Neuronal stem cell (in vitro differentiated cells): ENCODE measurements around the gene MCU.

Experiments used
- DNase-seq: peaks from one replicate; pipeline ENCODE4 v3.0.0-alpha.2; 2013; ENCODE audit warnings: low spot score
- H2AFZ ChIP-seq: one replicate; pipeline ENCODE4 v1.6.1; 2013; ENCODE audit warnings: mild to moderate bottlenecking, low read length, inconsistent platforms
- H2AK5ac ChIP-seq: 2 replicates; pipeline ENCODE4 v1.6.1; 2013; ENCODE audit warnings: low read depth, mild to moderate bottlenecking, inconsistent platforms, low read length, moderate library complexity, mixed read lengths
- H2BK120ac ChIP-seq: 2 replicates; pipeline ENCODE4 v1.6.1; 2013; ENCODE audit warnings: low read depth, mild to moderate bottlenecking, inconsistent platforms, low read length, moderate library complexity, mixed read lengths
- H2BK12ac ChIP-seq: one replicate; pipeline ENCODE4 v1.6.1; 2013; ENCODE audit warnings: low read length, inconsistent platforms
- H2BK15ac ChIP-seq: 2 replicates; pipeline ENCODE4 v1.6.1; 2013; ENCODE audit warnings: mild to moderate bottlenecking, low read length, inconsistent platforms, mixed read lengths
- H2BK5ac ChIP-seq: one replicate; pipeline ENCODE4 v1.6.1; 2013; ENCODE audit warnings: inconsistent platforms, mild to moderate bottlenecking, low read length, moderate library complexity
- H3K14ac ChIP-seq: one replicate; pipeline ENCODE4 v1.6.1; 2013; ENCODE audit warnings: low read length, inconsistent platforms
- H3K18ac ChIP-seq: 2 replicates; pipeline ENCODE4 v1.6.1; 2013; ENCODE audit warnings: low read length, inconsistent platforms
- H3K23ac ChIP-seq: 2 replicates; pipeline ENCODE4 v1.6.1; 2013; ENCODE audit warnings: low read depth, mild to moderate bottlenecking, mixed read lengths, low read length, inconsistent platforms; ENCODE audit not compliant: poor library complexity
- H3K27ac ChIP-seq: replicated peaks from 3 replicates; pipeline ENCODE4 v1.5.1; 2013; ENCODE audit warnings: low read length, inconsistent platforms
- H3K27me3 ChIP-seq, 3 experiments: 2 replicates each; pipeline ENCODE4 v1.6.1; 2013; ENCODE audit warnings: low read length in 3 of 3, mild to moderate bottlenecking in 2 of 3, inconsistent platforms in 1 of 3, low read depth in 1 of 3, mixed read lengths in 1 of 3, moderate library complexity in 1 of 3; ENCODE audit not compliant: control insufficient read depth in 3 of 3, insufficient read depth in 3 of 3
- H3K36me3 ChIP-seq, 2 donors: replicated peaks in 1 of 2; 2 replicates each; pipeline ENCODE4 v1.6.1; 2013; ENCODE audit warnings: low read length in 2 of 2; ENCODE audit not compliant: control insufficient read depth in 2 of 2, insufficient read depth in 2 of 2
- H3K4ac ChIP-seq: 2 replicates; pipeline ENCODE4 v1.6.1; 2013; ENCODE audit warnings: inconsistent platforms, mild to moderate bottlenecking, low read length, moderate library complexity
- H3K4me1 ChIP-seq, 2 donors: 1 replicate in 1 of 2; 2 replicates in 1 of 2; pipeline ENCODE4 v1.6.1; 2013; ENCODE audit warnings: low read length in 2 of 2, low read depth in 1 of 2; ENCODE audit not compliant: control insufficient read depth in 2 of 2, insufficient read depth in 1 of 2
- H3K4me2 ChIP-seq: one replicate; pipeline ENCODE4 v1.6.1; 2013; ENCODE audit warnings: mild to moderate bottlenecking, low read length, inconsistent platforms; ENCODE audit not compliant: insufficient read depth, poor library complexity, severe bottlenecking
- H3K4me3 ChIP-seq, 2 donors: 2 replicates each; pipeline ENCODE4 v1.5.1; 2013; ENCODE audit warnings: low read length in 2 of 2, mild to moderate bottlenecking in 2 of 2, inconsistent platforms in 1 of 2, moderate library complexity in 1 of 2
- H3K79me1 ChIP-seq: one replicate; pipeline ENCODE4 v1.6.1; 2013; ENCODE audit warnings: low read depth, mild to moderate bottlenecking, inconsistent platforms, low read length, moderate library complexity
- H3K9ac ChIP-seq: one replicate; pipeline ENCODE4 v1.6.1; 2013; ENCODE audit warnings: mild to moderate bottlenecking, low read depth, low read length, inconsistent platforms; ENCODE audit not compliant: poor library complexity
- H3K9me3 ChIP-seq, 2 donors: replicated peaks in 1 of 2; 2 replicates each; pipeline versions ENCODE3 to v1.6.1; 2013; ENCODE audit warnings: low read length in 2 of 2, mild to moderate bottlenecking in 2 of 2, inconsistent platforms in 1 of 2, low read depth in 1 of 2, mixed read lengths in 1 of 2, moderate library complexity in 1 of 2; ENCODE audit not compliant: control insufficient read depth in 2 of 2, insufficient read depth in 1 of 2
- H4K8ac ChIP-seq: one replicate; pipeline ENCODE4 v1.6.1; 2013; ENCODE audit warnings: low read depth, mild to moderate bottlenecking, inconsistent platforms, low read length, moderate library complexity
- H4K91ac ChIP-seq: one replicate; pipeline ENCODE4 v1.6.1; 2013; ENCODE audit warnings: low read length, low read depth, mild to moderate bottlenecking, inconsistent platforms; ENCODE audit not compliant: poor library complexity
- WGBS, 2 donors: extraction: QIAGEN DNeasy Blood & Tissue Kit; methylation state at CpG; one replicate each; pipeline ENCODE4 v1.1.7; 2013; ENCODE audit warnings: missing lambda C conversion rate in 2 of 2, mixed read lengths in 1 of 2; ENCODE audit not compliant: insufficient read length in 2 of 2, insufficient replicate concordance in 1 of 2; ENCODE audit errors: extremely low coverage in 2 of 2; 5-methylcytosine and 5-hydroxymethylcytosine counted together

The MCU gene

DNA sequence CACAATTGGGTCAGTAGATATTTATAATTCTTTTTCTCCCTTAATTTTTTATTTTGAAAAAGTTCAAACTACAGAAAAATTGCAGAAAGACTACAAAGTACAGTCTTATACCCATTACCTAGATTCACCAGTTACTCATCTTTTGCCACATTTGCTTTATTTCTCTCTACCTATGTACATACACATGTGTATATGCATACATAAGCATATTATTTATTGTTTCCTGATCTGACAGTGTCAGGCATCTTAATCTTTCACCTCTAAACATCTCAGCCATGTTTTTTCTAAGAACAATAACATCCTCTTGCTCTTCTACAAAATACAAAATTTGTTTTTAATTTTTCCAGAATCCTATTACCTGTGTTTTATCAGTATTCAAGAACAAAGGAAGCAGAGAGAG, 133.2 kb downstream of the MCU start:
- H2BK12ac ChIP-seq = no peak overlapping the region
- H3K9ac ChIP-seq = no peak overlapping the region
- DNase-seq = no peak
- no peak overlapping the region for H3K23ac ChIP-seq
- no peak overlapping the region for H3K4ac ChIP-seq
- no peaks in the 10 kb centered on the region for H3K79me1 ChIP-seq
- no peak overlapping the region for H3K4me3 ChIP-seq
- no peak overlapping the region for H2AFZ ChIP-seq
- no peaks in the 10 kb centered on the region for H3K36me3 ChIP-seq
- no peak overlapping the region for H3K4me2 ChIP-seq
- peaks cover 2 to 15% of the 10 kb centered on the region in 2 donors for H3K9me3 ChIP-seq
- no peak overlapping the region for H2AK5ac ChIP-seq
- no peak overlapping the region for H2BK120ac ChIP-seq
- H3K18ac ChIP-seq = no peak overlapping the region
- H3K27ac ChIP-seq = no peak overlapping the region
- H4K8ac ChIP-seq = no peak overlapping the region
- H4K91ac ChIP-seq = no peak overlapping the region
- no peak overlapping the region for H2BK15ac ChIP-seq
- H3K27me3 ChIP-seq = no peaks in the 10 kb centered on the region
- no peaks in the 10 kb centered on the region for H3K4me1 ChIP-seq
- no peak overlapping the region for H2BK5ac ChIP-seq
- no peak overlapping the region for H3K14ac ChIP-seq

DNA sequence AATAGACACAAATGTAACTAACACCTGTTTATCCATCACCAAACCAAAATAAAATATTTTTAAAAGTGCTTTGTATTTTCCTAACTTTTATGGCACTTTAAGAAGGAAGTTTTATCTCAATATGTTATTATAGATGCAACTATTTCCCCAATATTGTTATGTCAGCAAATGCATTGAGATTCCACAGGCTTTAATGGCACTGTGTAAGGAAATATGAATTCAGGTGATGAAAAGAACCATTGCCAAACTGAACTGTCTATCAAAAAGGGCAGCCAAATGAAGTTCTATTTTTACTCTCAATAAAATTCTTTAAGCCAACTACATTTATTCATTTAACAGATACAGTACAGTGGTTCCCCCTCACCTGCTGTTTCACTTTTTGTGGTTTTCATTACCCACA, 134.4 kb downstream of the MCU start:
- no peak overlapping the region for H3K18ac ChIP-seq
- no peaks in the 10 kb centered on the region for H3K4me1 ChIP-seq
- H3K14ac ChIP-seq = no peak overlapping the region
- H3K27ac ChIP-seq = no peak overlapping the region
- no peak overlapping the region for H2BK5ac ChIP-seq
- H2BK15ac ChIP-seq = no peak overlapping the region
- no peak for DNase-seq
- H3K23ac ChIP-seq = no peak overlapping the region
- H2BK120ac ChIP-seq = no peak overlapping the region
- no peak overlapping the region for H4K8ac ChIP-seq
- no peaks in the 10 kb centered on the region for H3K36me3 ChIP-seq
- H2BK12ac ChIP-seq = no peak overlapping the region
- H3K79me1 ChIP-seq = no peaks in the 10 kb centered on the region
- H2AK5ac ChIP-seq = no peak overlapping the region
- no peaks in the 10 kb centered on the region for H3K27me3 ChIP-seq
- H3K4me2 ChIP-seq = no peak overlapping the region
- H3K4me3 ChIP-seq = no peak overlapping the region
- no peak overlapping the region for H3K4ac ChIP-seq
- no peak overlapping the region for H2AFZ ChIP-seq
- peaks cover 2 to 15% of the 10 kb centered on the region in 2 donors for H3K9me3 ChIP-seq
- no peak overlapping the region for H3K9ac ChIP-seq
- H4K91ac ChIP-seq = no peak overlapping the region

GRCh38 chr10:72828294-72828693, 136.4 kb downstream of the MCU start:
- H4K91ac ChIP-seq = no peak overlapping the region
- no peak overlapping the region for H3K18ac ChIP-seq
- no peak overlapping the region for H3K4ac ChIP-seq

GRCh38 chr10:72830625-72831024, 138.7 kb downstream of the MCU start:
- no peak overlapping the region for H3K4me2 ChIP-seq
- no peak overlapping the region for H2BK5ac ChIP-seq
- no peak overlapping the region for H4K8ac ChIP-seq
- H3K36me3 ChIP-seq = no peaks in the 10 kb centered on the region
- H2AK5ac ChIP-seq = no peak overlapping the region
- H4K91ac ChIP-seq = no peak overlapping the region
- H3K27ac ChIP-seq = no peak overlapping the region
- H3K4me1 ChIP-seq = no peaks in the 10 kb centered on the region
- H3K27me3 ChIP-seq = no peaks in the 10 kb centered on the region
- H2BK120ac ChIP-seq = no peak overlapping the region
- no peak overlapping the region for H3K14ac ChIP-seq
- H3K18ac ChIP-seq = no peak overlapping the region
- H3K4me3 ChIP-seq = no peak overlapping the region
- no peak overlapping the region for H3K23ac ChIP-seq
- H3K4ac ChIP-seq = no peak overlapping the region
- no CpG with 5 or more reads among the region's 2 CpGs for WGBS, 2 donors
- no peak overlapping the region for H3K9ac ChIP-seq
- H2BK12ac ChIP-seq = no peak overlapping the region
- no peaks in the 10 kb centered on the region for H3K79me1 ChIP-seq
- no peak overlapping the region for H2AFZ ChIP-seq
- H3K9me3 ChIP-seq = no peaks in the 10 kb centered on the region
- H2BK15ac ChIP-seq = no peak overlapping the region
- no peak for DNase-seq

More at GRCh38 chr10:72828294-72828693, 136.4 kb downstream of the MCU start:
- H4K8ac ChIP-seq = no peak overlapping the region
- H3K4me2 ChIP-seq = no peak overlapping the region
- H3K36me3 ChIP-seq = no peaks in the 10 kb centered on the region
- no peak overlapping the region for H2AFZ ChIP-seq
- no peak overlapping the region for H3K23ac ChIP-seq
- no peak overlapping the region for H2BK120ac ChIP-seq
- H3K4me1 ChIP-seq = no peaks in the 10 kb centered on the region
- no peak for DNase-seq
- H3K4me3 ChIP-seq = no peak overlapping the region
- H2BK12ac ChIP-seq = no peak overlapping the region
- no peak overlapping the region for H3K14ac ChIP-seq
- no peak overlapping the region for H2BK5ac ChIP-seq
- no peak overlapping the region for H2BK15ac ChIP-seq
- H3K27ac ChIP-seq = no peak overlapping the region
- H3K9me3 ChIP-seq = peaks cover 0 to under 1% of the 10 kb centered on the region in 2 donors
- no peaks in the 10 kb centered on the region for H3K79me1 ChIP-seq
- H2AK5ac ChIP-seq = no peak overlapping the region
- H3K9ac ChIP-seq = no peak overlapping the region
- no peaks in the 10 kb centered on the region for H3K27me3 ChIP-seq
